IMR-90 (cell line): Measurements from ENCODE around the gene DUSP23. TPM values are rescaled to one million over a fixed set of nuclear protein-coding genes. Genes with fewer than 3 reads are reported as not detected.

Experiments used
- ATAC-seq: fragments of 200-7000 bp; cut with Tn5 transposase; 2 replicates; pipeline ENCODE4 v1.9.1; 2020; ENCODE audit warnings: low read depth, mild to moderate bottlenecking, moderate library complexity
- BruUV-seq: library from RNA; stranded (reverse); fragments of 400-500 nt; replicated peaks from 2 replicates; lab custom pipeline; 2021; lab: Mats Ljungman, UMichigan
- CTCF ChIA-PET: fragments of 300-600 bp; formaldehyde crosslinking; extraction: SDS; loops from one replicate; lab custom pipeline; 2021; ENCODE audit warnings: antibody characterized with exemption; lab: Yijun Ruan, JAX
- POLR2A ChIA-PET: fragments of 300-600 bp; sonication (Branson Sonifier 250); formaldehyde crosslinking; loops from one replicate; lab custom pipeline; 2022; ENCODE audit warnings: antibody characterized with exemption; ENCODE audit not compliant: unreplicated experiment; lab: Charles Lee
- DNase-seq: peaks from one replicate; pipeline ENCODE4 v3.0.0; 2013
- H2AFZ ChIP-seq: replicated peaks from 2 replicates; pipeline ENCODE3; 2013; ENCODE audit warnings: low read length, mild to moderate bottlenecking; ENCODE audit not compliant: poor library complexity
- H2AK5ac ChIP-seq: 2 replicates; pipeline ENCODE4 v1.6.1; 2013; ENCODE audit warnings: low read depth, low read length, inconsistent platforms
- H2AK9ac ChIP-seq: replicated peaks from 2 replicates; pipeline ENCODE3; 2013; ENCODE audit warnings: mild to moderate bottlenecking, low read depth, low read length, moderate library complexity; ENCODE audit not compliant: poor library complexity
- H2BK120ac ChIP-seq: 2 replicates; pipeline ENCODE4 v1.6.1; 2013; ENCODE audit warnings: low read depth, low read length, inconsistent platforms
- H2BK15ac ChIP-seq: 3 replicates; pipeline ENCODE4 v1.6.1; 2013; ENCODE audit warnings: low read depth, low read length, inconsistent platforms
- H2BK20ac ChIP-seq: 2 replicates; pipeline ENCODE4 v1.6.1; 2013; ENCODE audit warnings: low read depth, mild to moderate bottlenecking, inconsistent platforms, low read length, moderate library complexity
- H2BK5ac ChIP-seq: 2 replicates; pipeline ENCODE4 v1.6.1; 2013; ENCODE audit warnings: mild to moderate bottlenecking, low read depth, low read length, inconsistent platforms; ENCODE audit not compliant: poor library complexity, severe bottlenecking
- H3K14ac ChIP-seq: replicated peaks from 2 replicates; pipeline ENCODE4 v1.6.1; 2013; ENCODE audit warnings: low read depth, low read length, inconsistent platforms
- H3K18ac ChIP-seq: 2 replicates; pipeline ENCODE4 v1.6.1; 2013; ENCODE audit warnings: low read depth, low read length, control low read depth
- H3K23ac ChIP-seq: 2 replicates; pipeline ENCODE4 v1.6.1; 2013; ENCODE audit warnings: low read depth, low read length, inconsistent platforms
- H3K27ac ChIP-seq: 2 replicates; pipeline ENCODE4 v1.5.1; 2013; ENCODE audit warnings: mild to moderate bottlenecking, control low read depth, low read length; ENCODE audit not compliant: insufficient read depth
- H3K27me3 ChIP-seq: 2 replicates; pipeline ENCODE4 v1.6.1; 2013; ENCODE audit warnings: low read length; ENCODE audit not compliant: control insufficient read depth, insufficient read depth
- H3K36me3 ChIP-seq: 2 replicates; pipeline ENCODE4 v1.6.1; 2013; ENCODE audit warnings: low read length, mixed read lengths; ENCODE audit not compliant: control insufficient read depth, insufficient read depth
- H3K4ac ChIP-seq: 2 replicates; pipeline ENCODE4 v1.6.1; 2013; ENCODE audit warnings: low read depth, low read length, inconsistent platforms
- H3K4me1 ChIP-seq: 2 replicates; pipeline ENCODE4 v1.6.1; 2013; ENCODE audit warnings: low read length, mixed read lengths; ENCODE audit not compliant: control insufficient read depth, insufficient read depth
- H3K4me2 ChIP-seq: 2 replicates; pipeline ENCODE4 v1.6.1; 2013; ENCODE audit warnings: low read depth, mild to moderate bottlenecking, control low read depth, low read length, moderate library complexity
- H3K4me3 ChIP-seq: 2 replicates; pipeline ENCODE4 v1.5.1; 2013; ENCODE audit warnings: low read depth, mild to moderate bottlenecking, control low read depth, low read length, moderate library complexity; ENCODE audit not compliant: insufficient read depth
- H3K56ac ChIP-seq: 2 replicates; pipeline ENCODE4 v1.6.1; 2013; ENCODE audit warnings: low read length, inconsistent platforms; ENCODE audit not compliant: insufficient read depth; ENCODE audit errors: extremely low read depth
- H3K79me1 ChIP-seq, 2 experiments: 2 replicates each; pipeline ENCODE4 v1.6.1; 2013; ENCODE audit warnings: low read length in 2 of 2, inconsistent platforms in 1 of 2, low read depth in 1 of 2
- H3K9ac ChIP-seq: 2 replicates; pipeline ENCODE4 v1.6.1; 2013; ENCODE audit warnings: low read depth, low read length, control low read depth
- H3K9me1 ChIP-seq: 2 replicates; pipeline ENCODE4 v1.6.1; 2013; ENCODE audit warnings: low read length, inconsistent platforms; ENCODE audit not compliant: insufficient read depth
- H3K9me3 ChIP-seq: 2 replicates; pipeline ENCODE4 v1.6.1; 2013; ENCODE audit warnings: low read length; ENCODE audit not compliant: control insufficient read depth, insufficient read depth
- H4K20me1 ChIP-seq: 2 replicates; pipeline ENCODE4 v1.6.1; 2013; ENCODE audit warnings: low read length, inconsistent platforms; ENCODE audit not compliant: insufficient read depth
- H4K5ac ChIP-seq: 2 replicates; pipeline ENCODE4 v1.6.1; 2013; ENCODE audit warnings: mild to moderate bottlenecking, low read depth, low read length, control low read depth
- H4K8ac ChIP-seq, 2 experiments: 2 replicates each; pipeline ENCODE4 v1.6.1; 2013; ENCODE audit warnings: low read depth in 2 of 2, low read length in 2 of 2, control low read depth in 1 of 2, inconsistent platforms in 1 of 2
- H4K91ac ChIP-seq: 2 replicates; pipeline ENCODE4 v1.6.1; 2013; ENCODE audit warnings: low read depth, low read length, inconsistent platforms; ENCODE audit not compliant: insufficient read depth
- MAFK ChIP-seq: IDR thresholded peaks from 2 replicates; pipeline ENCODE4 v1.6.1; 2012; ENCODE audit warnings: low read depth, low read length, improper control_type of control experiment
- RCOR1 ChIP-seq: IDR thresholded peaks from 2 replicates; pipeline ENCODE4 v1.6.1; 2012; ENCODE audit warnings: mild to moderate bottlenecking, low read length, improper control_type of control experiment; ENCODE audit not compliant: insufficient replicate concordance
- RFX5 ChIP-seq: IDR thresholded peaks from 2 replicates; pipeline ENCODE4 v1.8.0; 2012; ENCODE audit warnings: low read depth, mild to moderate bottlenecking, low read length, moderate library complexity
- WGBS, 2 experiments: methylation state at CpG; one replicate each; pipeline versions ENCODE4 v1.1.5 to v1.1.7; 2013; ENCODE audit warnings: missing lambda C conversion rate in 2 of 2; ENCODE audit not compliant: insufficient read length in 1 of 2; ENCODE audit errors: extremely low coverage in 2 of 2; 5-methylcytosine and 5-hydroxymethylcytosine counted together
- dilution Hi-C: fragments of 300-500 bp; cut with HindIII; formaldehyde crosslinking; loops from one replicate; pipeline ENCODE4 v1.14.3; 2018; ENCODE audit warnings: low sequenced_read_pairs; ENCODE audit not compliant: unreplicated experiment
- in situ Hi-C: fragments of 300-500 bp; cut with MboI; formaldehyde crosslinking; loops from 3 replicates; pipeline ENCODE4 v1.14.3; 2019; ENCODE audit warnings: low sequenced_read_pairs, inconsistent platforms, mixed read lengths
- intact Hi-C: fragments of 100-400 bp; cut with micrococcal nuclease; formaldehyde crosslinking; loops from 2 replicates; pipeline ENCODE4 v1.10.0; 2022
- polyA plus RNA-seq, 3 experiments: library from polyadenylated mRNA; depleted of rRNA; stranded (reverse); fragments of >200 nt; gene quantifications; 2 replicates each; pipeline ENCODE4 v1.2.3, GENCODE V29; 2012; ENCODE audit warnings: low replicate concordance in 1 of 3
- total RNA-seq: library from RNA; depleted of rRNA; stranded (reverse); fragments of >200 nt; gene quantifications from 2 replicates; pipeline ENCODE4 v1.2.3, GENCODE V29; 2012
- TF ChIP-seq, protein P1 (sequence below): conservative IDR thresholded peaks from 2 replicates; pipeline ENCODE4 v1.5.1; 2012; ENCODE audit warnings: mild to moderate bottlenecking, low read depth, low read length, improper control_type of control experiment

DUSP23 gene
- total and polyA plus RNA-seq, 2 of the 4 experiments (the other 2 are of a cell fraction) = 4.1 to 12.9 TPM

DNA sequence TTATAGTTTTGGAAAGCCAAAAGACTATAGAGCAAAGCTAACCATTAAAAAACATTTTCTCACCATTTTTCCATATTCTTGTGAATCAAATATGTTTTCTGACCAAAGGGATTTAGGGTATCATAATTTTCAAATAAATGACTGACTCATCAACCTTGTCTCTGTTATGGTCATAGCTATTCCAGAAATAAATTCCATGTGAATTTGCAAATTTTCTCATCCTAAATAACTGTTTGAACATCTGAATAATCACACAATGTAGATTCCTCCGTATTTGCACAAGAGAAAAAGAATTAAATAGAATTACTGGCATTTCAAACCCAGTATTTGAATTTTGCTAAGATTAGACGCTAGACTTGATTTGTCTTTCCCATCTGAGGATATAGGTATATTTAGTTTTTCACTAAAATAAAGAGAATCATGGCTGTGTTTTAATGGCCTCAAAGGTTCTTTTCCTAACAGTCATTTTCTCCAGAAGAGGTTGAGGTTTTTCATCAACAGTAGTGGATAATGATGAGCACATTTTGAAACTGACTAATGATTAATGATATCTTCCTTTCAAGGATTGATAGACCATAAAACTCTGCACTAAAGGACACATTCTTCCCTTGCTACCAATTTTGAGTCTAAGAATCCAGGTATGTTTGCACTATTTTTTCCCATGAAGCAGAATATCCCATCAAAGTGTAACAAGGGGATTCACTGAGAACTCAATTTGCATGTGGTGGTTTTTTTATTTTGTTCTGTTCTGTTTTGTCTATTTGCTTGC, 9.5 kb upstream of the DUSP23 start:
- ATAC-seq (no peak), DNase-seq (no peak)
- H3K56ac ChIP-seq = no peak overlapping the region
- ChIA-PET CTCF (no interaction called here), POLR2A (no interaction called here)
- H4K5ac ChIP-seq = no peak overlapping the region
- H3K79me1 ChIP-seq = no peaks in the 10 kb centered on the region
- no peak overlapping the region for H3K9ac ChIP-seq
- H2BK20ac ChIP-seq = no peak overlapping the region
- dilution Hi-C loops = no loop called here
- no peak overlapping the region for H4K91ac ChIP-seq
- no peak overlapping the region for H3K14ac ChIP-seq
- H3K4me3 ChIP-seq = no peak overlapping the region
- H2BK120ac ChIP-seq = no peak overlapping the region
- intact Hi-C loops = no loop called here
- H4K20me1 ChIP-seq = no peaks in the 10 kb centered on the region
- no peak overlapping the region for H3K4me2 ChIP-seq
- no peak overlapping the region for H3K4ac ChIP-seq
- BruUV-seq = no TSS peak
- H3K27ac ChIP-seq = no peak overlapping the region
- in situ Hi-C loops = no loop called here
- H3K23ac ChIP-seq = no peak overlapping the region
- no peaks in the 10 kb centered on the region for H3K4me1 ChIP-seq
- H2AK5ac ChIP-seq = no peak overlapping the region
- H2AFZ ChIP-seq = no peak overlapping the region
- H3K9me1 ChIP-seq = no peaks in the 10 kb centered on the region
- WGBS, 2 experiments = no CpG with 5 or more reads among the region's 2 CpGs
- H3K27me3 ChIP-seq = peaks cover 4% of the 10 kb centered on the region; the same call in 1 of the 2 replicates
- H3K9me3 ChIP-seq = no peaks in the 10 kb centered on the region
- TF ChIP-seq, protein P1, sequence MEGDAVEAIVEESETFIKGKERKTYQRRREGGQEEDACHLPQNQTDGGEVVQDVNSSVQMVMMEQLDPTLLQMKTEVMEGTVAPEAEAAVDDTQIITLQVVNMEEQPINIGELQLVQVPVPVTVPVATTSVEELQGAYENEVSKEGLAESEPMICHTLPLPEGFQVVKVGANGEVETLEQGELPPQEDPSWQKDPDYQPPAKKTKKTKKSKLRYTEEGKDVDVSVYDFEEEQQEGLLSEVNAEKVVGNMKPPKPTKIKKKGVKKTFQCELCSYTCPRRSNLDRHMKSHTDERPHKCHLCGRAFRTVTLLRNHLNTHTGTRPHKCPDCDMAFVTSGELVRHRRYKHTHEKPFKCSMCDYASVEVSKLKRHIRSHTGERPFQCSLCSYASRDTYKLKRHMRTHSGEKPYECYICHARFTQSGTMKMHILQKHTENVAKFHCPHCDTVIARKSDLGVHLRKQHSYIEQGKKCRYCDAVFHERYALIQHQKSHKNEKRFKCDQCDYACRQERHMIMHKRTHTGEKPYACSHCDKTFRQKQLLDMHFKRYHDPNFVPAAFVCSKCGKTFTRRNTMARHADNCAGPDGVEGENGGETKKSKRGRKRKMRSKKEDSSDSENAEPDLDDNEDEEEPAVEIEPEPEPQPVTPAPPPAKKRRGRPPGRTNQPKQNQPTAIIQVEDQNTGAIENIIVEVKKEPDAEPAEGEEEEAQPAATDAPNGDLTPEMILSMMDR = no peak
- TF ChIP-seq MAFK = no peak
- no peak for TF ChIP-seq RCOR1
- TF ChIP-seq RFX5 = no peak
- H2BK5ac ChIP-seq = no peak overlapping the region
- no peak overlapping the region for H3K18ac ChIP-seq
- no peaks in the 10 kb centered on the region for H3K36me3 ChIP-seq
- H4K8ac ChIP-seq = no peak overlapping the region
- H2BK15ac ChIP-seq = no peak overlapping the region
- no peak overlapping the region for H2AK9ac ChIP-seq
